Natural killer cell treated with Interleukin-12 subunit alpha and Interleukin-12 subunit beta and Interleukin-15 and Interleukin-18, amount 100 ng/mL, for 72 hours (primary cell): ENCODE results near the gene FYTTD1. TPM values are rescaled to one million over a fixed set of nuclear protein-coding genes. Genes with fewer than 3 reads are reported as not detected.
"Not testable (repeated sequence)": the region's sequence is repeated elsewhere in the genome, so short reads cannot be mapped to it uniquely, and the experiment has no call there.

Experiments used
- ATAC-seq, 2 donors: fragments of 150-1000 bp; cut with Tn5 transposase in 1 of 2; sonication (Bioruptor Pico), chemical (Tn5 transposase) in 1 of 2; 2 replicates each; pipeline ENCODE4 v1.10.0; 2021
- DNase-seq: peaks from one replicate; pipeline ENCODE4 v3.0.0; 2022; ENCODE audit warnings: low spot score
- H3K27ac Mint-ChIP-seq, 2 donors: 1 replicate in 1 of 2; 2 replicates in 1 of 2; pipeline ENCODE4 v1.8.0; 2022; ENCODE audit warnings: mixed read lengths in 2 of 2, mild to moderate bottlenecking in 1 of 2, moderate library complexity in 1 of 2
- H3K27me3 Mint-ChIP-seq, 2 donors: 1 replicate in 1 of 2; 2 replicates in 1 of 2; pipeline ENCODE4 v1.8.0; 2022; ENCODE audit warnings: mixed read lengths in 2 of 2
- H3K36me3 Mint-ChIP-seq: one replicate; pipeline ENCODE4 v1.8.0; 2022; ENCODE audit warnings: mixed read lengths
- H3K4me1 Mint-ChIP-seq, 2 donors: 1 replicate in 1 of 2; 2 replicates in 1 of 2; pipeline ENCODE4 v1.8.0; 2022; ENCODE audit warnings: low read depth in 2 of 2, mixed read lengths in 2 of 2, mild to moderate bottlenecking in 1 of 2
- H3K4me3 Mint-ChIP-seq: one replicate; pipeline ENCODE4 v1.8.0; 2022; ENCODE audit warnings: mixed read lengths
- H3K9me3 Mint-ChIP-seq: 2 replicates; pipeline ENCODE4 v1.8.0; 2022; ENCODE audit warnings: mixed read lengths
- total RNA-seq, 2 donors: library from RNA; stranded (reverse); gene quantifications; one replicate each; pipeline ENCODE4 v1.2.3, GENCODE V29; 2022

The FYTTD1 gene
- 10 to 100 TPM; 36.0 to 66.1 TPM for total RNA-seq

- Mint-ChIP-seq H3K9me3 (no peaks in the 10 kb centered on the region), H3K27me3 (no peaks in the 10 kb centered on the region), H3K36me3 (no peaks in the 10 kb centered on the region), H3K4me1 (peaks cover 32 to 44% of the 10 kb centered on the region in 2 donors), H3K27ac (peak within 1 kb of the TSS; percentile 94 to 95), H3K4me3 (peak within 1 kb of the TSS; percentile 99)
- ATAC-seq (peak; percentile 93 to 95), DNase-seq (peak; percentile 95)
Measured at GRCh38 chr3:197749601-197750395, at the start of gene FYTTD1. Gene FYTTD1 (plus strand): TSS chr3:197749883. CDS start chr3:197749972, 89 bp downstream.

GRCh38 chr3:197700095-197700494, 49.6 kb upstream of the FYTTD1 start:
- Mint-ChIP-seq H3K27me3 (no peaks in the 10 kb centered on the region), H3K4me1 (peaks cover 0 to 4% of the 10 kb centered on the region in 2 donors), H3K36me3 (peaks cover 32% of the 10 kb centered on the region), H3K4me3 (no peak overlapping the region), H3K27ac (no peak overlapping the region), H3K9me3 (no peaks in the 10 kb centered on the region)
- ATAC-seq (no peak), DNase-seq (no peak)

GRCh38 chr3:197701841-197702240, 47.8 kb upstream of the FYTTD1 start:
- Mint-ChIP-seq H3K9me3 (no peaks in the 10 kb centered on the region), H3K4me3 (no peak overlapping the region), H3K27me3 (no peaks in the 10 kb centered on the region), H3K36me3 (peaks cover 26% of the 10 kb centered on the region), H3K4me1 (peaks cover 5 to 9% of the 10 kb centered on the region in 2 donors), H3K27ac (peak overlapping the region in 1 of 2 donors; percentile 31)
- ATAC-seq (no peak), DNase-seq (no peak)

GRCh38 chr3:197706658-197707057, 43.0 kb upstream of the FYTTD1 start:
- Mint-ChIP-seq H3K4me1 (peaks cover 6 to 9% of the 10 kb centered on the region in 2 donors), H3K4me3 (peak overlapping the region; percentile 74), H3K9me3 (no peaks in the 10 kb centered on the region), H3K36me3 (peaks cover 11% of the 10 kb centered on the region), H3K27ac (peak overlapping the region; percentile 75 to 95), H3K27me3 (no peaks in the 10 kb centered on the region)
- ATAC-seq (peak; percentile 56 to 62), DNase-seq (no peak)

- Mint-ChIP-seq H3K4me3 (no peak overlapping the region), H3K27ac (peak overlapping the region in 1 of 2 donors; percentile 39), H3K36me3 (peaks cover 5% of the 10 kb centered on the region), H3K27me3 (no peaks in the 10 kb centered on the region), H3K9me3 (no peaks in the 10 kb centered on the region), H3K4me1 (peaks cover 20 to 29% of the 10 kb centered on the region in 2 donors)
- ATAC-seq (no peak), DNase-seq (no peak)
Measured at GRCh38 chr3:197709135-197709534, 40.5 kb upstream of the FYTTD1 start.

- DNase-seq, ATAC-seq, H3K36me3 Mint-ChIP-seq, H3K27me3 Mint-ChIP-seq, H3K4me3 Mint-ChIP-seq, H3K9me3 Mint-ChIP-seq: not testable (repeated sequence)
- peak overlapping the region; percentile 45 to 87 for H3K27ac Mint-ChIP-seq
- H3K4me1 Mint-ChIP-seq, result peaks cover 20 to 29% of the 10 kb centered on the region in 2 donors
Measured at GRCh38 chr3:197710965-197711364, 38.7 kb upstream of the FYTTD1 start.

- no peaks in the 10 kb centered on the region for H3K27me3 Mint-ChIP-seq
- H3K4me3 Mint-ChIP-seq, result peak overlapping the region; percentile 86
- no peaks in the 10 kb centered on the region for H3K9me3 Mint-ChIP-seq
- peaks cover 14 to 24% of the 10 kb centered on the region in 2 donors for H3K4me1 Mint-ChIP-seq
- ATAC-seq (peak; percentile 99 to 100), DNase-seq (peak; percentile 91)
- H3K27ac Mint-ChIP-seq, result peak overlapping the region; percentile 87 to 95
- peaks cover 10% of the 10 kb centered on the region for H3K36me3 Mint-ChIP-seq
Measured at GRCh38 chr3:197711973-197712707, 37.5 kb upstream of the FYTTD1 start.

GRCh38 chr3:197713477-197713822, 36.2 kb upstream of the FYTTD1 start:
- Mint-ChIP-seq H3K27ac (peak overlapping the region; percentile 87 to 95), H3K9me3 (no peaks in the 10 kb centered on the region), H3K36me3 (peaks cover 10% of the 10 kb centered on the region), H3K27me3 (no peaks in the 10 kb centered on the region), H3K4me3 (peak overlapping the region; percentile 86), H3K4me1 (peaks cover 14 to 24% of the 10 kb centered on the region in 2 donors)
- no peak for DNase-seq
- no peak for ATAC-seq

GRCh38 chr3:197714251-197714650, 35.4 kb upstream of the FYTTD1 start:
- peaks cover 10% of the 10 kb centered on the region for H3K36me3 Mint-ChIP-seq
- H3K4me1 Mint-ChIP-seq, result peaks cover 14 to 24% of the 10 kb centered on the region in 2 donors
- H3K27ac Mint-ChIP-seq, result peak overlapping the region; percentile 5 to 50
- no peaks in the 10 kb centered on the region for H3K9me3 Mint-ChIP-seq
- DNase-seq, result no peak
- ATAC-seq, result no peak
- H3K27me3 Mint-ChIP-seq, result no peaks in the 10 kb centered on the region
- H3K4me3 Mint-ChIP-seq, result no peak overlapping the region

GRCh38 chr3:197718891-197719290, 30.8 kb upstream of the FYTTD1 start:
- Mint-ChIP-seq H3K27me3 (no peaks in the 10 kb centered on the region), H3K27ac (no peak overlapping the region), H3K4me3 (no peak overlapping the region), H3K36me3 (peaks cover 18% of the 10 kb centered on the region), H3K4me1 (peaks cover 3 to 6% of the 10 kb centered on the region in 2 donors), H3K9me3 (peaks cover 3% of the 10 kb centered on the region)
- ATAC-seq, result no peak
- no peak for DNase-seq

GRCh38 chr3:197720694-197721093, 29.0 kb upstream of the FYTTD1 start:
- Mint-ChIP-seq H3K9me3 (peaks cover 3% of the 10 kb centered on the region), H3K4me3 (no peak overlapping the region), H3K27me3 (no peaks in the 10 kb centered on the region), H3K36me3 (peaks cover 18% of the 10 kb centered on the region), H3K4me1 (peaks cover 3 to 6% of the 10 kb centered on the region in 2 donors), H3K27ac (no peak overlapping the region)
- ATAC-seq, result no peak
- no peak for DNase-seq

GRCh38 chr3:197722734-197723133, 26.9 kb upstream of the FYTTD1 start:
- no peak for ATAC-seq
- Mint-ChIP-seq H3K9me3 (peaks cover 3% of the 10 kb centered on the region), H3K4me1 (peaks cover 6% of the 10 kb centered on the region in 2 donors), H3K4me3 (no peak overlapping the region), H3K36me3 (peaks cover 12% of the 10 kb centered on the region), H3K27ac (no peak overlapping the region), H3K27me3 (no peaks in the 10 kb centered on the region)
- DNase-seq, result no peak

GRCh38 chr3:197727878-197728277, 21.8 kb upstream of the FYTTD1 start:
- H3K4me3 Mint-ChIP-seq, H3K27ac Mint-ChIP-seq, H3K9me3 Mint-ChIP-seq, ATAC-seq, H3K27me3 Mint-ChIP-seq, DNase-seq, H3K36me3 Mint-ChIP-seq: not testable (repeated sequence)
- peaks cover 13 to 21% of the 10 kb centered on the region in 2 donors for H3K4me1 Mint-ChIP-seq

GRCh38 chr3:197728487-197728886, 21.2 kb upstream of the FYTTD1 start:
- Mint-ChIP-seq H3K36me3 (no peaks in the 10 kb centered on the region), H3K4me1 (peaks cover 13 to 21% of the 10 kb centered on the region in 2 donors), H3K27ac (no peak overlapping the region), H3K9me3 (no peaks in the 10 kb centered on the region), H3K27me3 (no peaks in the 10 kb centered on the region), H3K4me3 (no peak overlapping the region)
- DNase-seq (no peak), ATAC-seq (no peak)
